Astrocyte of the spinal cord (primary cell): Measurements from ENCODE around the gene PRM3.
A peak's percentile ranks its signal among the peaks of the same experiment; 100 is the strongest.
"Not testable (repeated sequence)": the region's sequence is repeated elsewhere in the genome, so short reads cannot be mapped to it uniquely, and the experiment has no call there.

Experiments
- DNase-seq: peaks from one replicate; pipeline ENCODE4 v3.0.0; 2011; ENCODE audit warnings: low read depth, low spot score
- H3K4me3 ChIP-seq: 2 replicates; pipeline ENCODE4 v1.5.1; 2011; ENCODE audit warnings: low read depth, mild to moderate bottlenecking, low read length, moderate library complexity
- CTCF ChIP-seq: IDR thresholded peaks from 2 replicates; pipeline ENCODE4 v1.5.1; 2012; ENCODE audit warnings: low read depth, mild to moderate bottlenecking, low read length, inconsistent platforms
- in situ Hi-C: cut with HindIII; loops from 2 replicates; pipeline ENCODE4 v1.10.0; 2017; ENCODE audit warnings: low sequenced_read_pairs

PRM3 gene

GRCh38 chr16:11291091-11291703 lies 17.8 kb upstream of the PRM3 start:
- DNase-seq = peak; percentile 4
- in situ Hi-C loops = no loop called here
- no peak overlapping the region for H3K4me3 ChIP-seq
- no peak for TF ChIP-seq CTCF

DNA sequence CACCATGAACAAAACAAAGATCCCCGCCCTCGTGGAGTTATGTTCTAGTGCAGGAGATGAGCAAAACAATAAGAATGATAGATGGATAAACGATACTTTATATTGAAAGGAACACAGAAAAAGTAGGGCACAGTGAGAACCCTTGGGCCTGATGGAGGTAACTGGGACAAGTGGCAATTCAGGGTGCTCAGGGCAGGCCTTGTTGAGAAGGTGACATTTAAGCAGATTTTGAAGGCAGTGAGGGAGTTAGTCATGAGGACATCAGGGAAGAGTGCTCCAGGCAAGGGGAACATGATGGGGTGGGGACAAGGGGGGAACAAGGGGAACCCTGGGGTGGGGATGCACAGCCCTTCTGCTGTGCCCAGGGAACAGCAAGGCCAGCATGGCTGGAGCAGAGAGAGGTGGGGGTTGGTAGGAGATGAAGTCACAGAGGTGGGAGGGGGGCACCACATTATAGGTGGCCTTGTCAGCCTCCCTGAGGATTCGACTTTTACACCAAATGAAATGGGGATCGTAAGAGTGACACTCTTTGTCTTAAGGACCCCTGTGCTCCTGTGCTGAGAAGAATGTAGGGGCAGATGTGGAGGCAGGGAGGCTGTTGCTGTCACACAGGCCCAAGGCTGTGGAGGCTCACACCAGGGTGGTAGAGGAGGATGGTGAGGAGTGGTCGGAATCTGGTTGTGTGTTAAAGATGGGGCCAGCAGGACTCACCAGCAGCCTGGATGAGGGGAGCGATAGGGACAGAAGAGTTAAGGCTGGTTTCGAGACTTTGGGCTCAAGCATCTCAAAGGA lies 16.9 kb upstream of the PRM3 start:
- TF ChIP-seq CTCF = no peak
- in situ Hi-C loops = no loop called here
- no peak for DNase-seq
- no peak overlapping the region for H3K4me3 ChIP-seq

DNA sequence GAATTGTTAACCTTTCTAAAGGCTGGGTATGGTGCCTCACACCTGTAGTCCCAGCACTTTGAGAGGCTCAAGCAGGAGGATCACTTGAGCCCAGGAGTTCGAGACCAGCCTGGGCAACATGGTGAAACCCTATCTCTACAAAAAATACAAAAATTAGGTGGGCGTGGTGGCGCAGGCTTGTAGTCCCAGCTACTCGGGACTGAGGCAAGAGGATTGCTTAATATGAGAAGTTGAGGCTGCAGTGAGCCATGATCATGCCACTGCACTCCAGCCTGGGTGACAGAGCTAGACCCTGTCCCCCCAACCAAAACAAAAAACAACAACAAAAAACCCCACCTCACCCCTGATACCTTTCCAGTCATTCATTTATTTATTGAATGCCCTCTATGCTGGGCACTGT lies 16.3 kb upstream of the PRM3 start:
- DNase-seq, in situ Hi-C loops, H3K4me3 ChIP-seq: not testable (repeated sequence)

- no peak for DNase-seq
- in situ Hi-C loops = no loop called here
- no peak for TF ChIP-seq CTCF
- no peak overlapping the region for H3K4me3 ChIP-seq
Observed at GRCh38 chr16:11289202-11289601, 15.8 kb upstream of the PRM3 start.

- TF ChIP-seq CTCF = no peak
- no peak overlapping the region for H3K4me3 ChIP-seq
- DNase-seq = no peak
- in situ Hi-C loops = no loop called here
Observed at GRCh38 chr16:11285842-11286241, 12.4 kb upstream of the PRM3 start.

GRCh38 chr16:11283820-11284248 lies 10.4 kb upstream of the PRM3 start:
- DNase-seq = no peak
- in situ Hi-C loops = no loop called here
- no peak overlapping the region for H3K4me3 ChIP-seq
- no peak for TF ChIP-seq CTCF
